ENCODE data around the gene THADA.

Gene THADA

GRCh38 chr2:43348908-43349661 lies 246.8 kb downstream of the THADA start:
- peaks cover 50% of the 10 kb centered on the region for H3K4me1 ChIP-seq (ENCODE audit: control insufficient read depth, insufficient read depth, low read length)
- no peaks in the 10 kb centered on the region for H3K27me3 ChIP-seq (replicated peaks; ENCODE audit: control insufficient read depth, insufficient read depth, low read length)
- no peak overlapping the region for H3K4me3 ChIP-seq (ENCODE audit: low read length)
- peak overlapping the region; percentile 3 for H3K9ac ChIP-seq (ENCODE audit: low read length)
- DNase-seq (ENCODE audit: low read depth), result peak; percentile 14
- no peaks in the 10 kb centered on the region for H3K36me3 ChIP-seq (ENCODE audit: control insufficient read depth, insufficient read depth, low read length, severe bottlenecking)
- no peaks in the 10 kb centered on the region for H3K9me3 ChIP-seq (ENCODE audit: control insufficient read depth, low read length)

DNA sequence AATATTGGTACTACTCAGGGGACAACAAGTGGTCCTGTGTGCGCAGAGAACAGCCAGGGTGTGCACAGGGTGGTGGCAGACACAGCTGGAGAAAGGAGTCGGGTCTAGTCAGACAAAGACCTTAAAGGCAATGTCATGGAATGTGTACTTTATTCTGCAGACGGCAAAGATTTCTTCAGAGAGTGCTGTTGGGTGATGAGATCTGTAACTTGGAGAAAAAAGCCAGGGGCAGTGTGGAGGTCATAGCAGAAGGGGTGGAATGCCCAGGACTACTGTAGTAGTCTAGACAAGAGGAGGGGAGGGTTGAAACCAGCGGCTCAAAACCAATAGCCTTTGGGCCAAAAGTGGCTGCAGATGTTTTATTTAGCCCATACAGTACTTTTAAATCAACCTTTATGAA lies 248.1 kb downstream of the THADA start:
- no peaks in the 10 kb centered on the region for H3K27me3 ChIP-seq (replicated peaks; ENCODE audit: control insufficient read depth, insufficient read depth, low read length)
- H3K4me1 ChIP-seq (ENCODE audit: control insufficient read depth, insufficient read depth, low read length), result peaks cover 63% of the 10 kb centered on the region

GRCh38 chr2:43346602-43347567 lies 249.0 kb downstream of the THADA start:
- H3K9me3 ChIP-seq (ENCODE audit: control insufficient read depth, low read length), result no peaks in the 10 kb centered on the region
- DNase-seq (ENCODE audit: low read depth), result no peak
- no peak overlapping the region for H3K9ac ChIP-seq (ENCODE audit: low read length)
- H3K27me3 ChIP-seq (replicated peaks; ENCODE audit: control insufficient read depth, insufficient read depth, low read length), result no peaks in the 10 kb centered on the region
- H3K4me3 ChIP-seq (ENCODE audit: low read length), result no peak overlapping the region
- no peaks in the 10 kb centered on the region for H3K36me3 ChIP-seq (ENCODE audit: control insufficient read depth, insufficient read depth, low read length, severe bottlenecking)
- H3K4me1 ChIP-seq (ENCODE audit: control insufficient read depth, insufficient read depth, low read length), result peaks cover 72% of the 10 kb centered on the region

More for the DNA sequence above, 248.1 kb downstream of the THADA start:
- Histone ChIP-seq H3K36me3 (ENCODE audit: control insufficient read depth, insufficient read depth, low read length, severe bottlenecking) (no peaks in the 10 kb centered on the region), H3K9me3 (ENCODE audit: control insufficient read depth, low read length) (no peaks in the 10 kb centered on the region), H3K9ac (ENCODE audit: low read length) (no peak overlapping the region), H3K4me3 (ENCODE audit: low read length) (no peak overlapping the region)
- peak; percentile 15 for DNase-seq (ENCODE audit: low read depth)

DNA sequence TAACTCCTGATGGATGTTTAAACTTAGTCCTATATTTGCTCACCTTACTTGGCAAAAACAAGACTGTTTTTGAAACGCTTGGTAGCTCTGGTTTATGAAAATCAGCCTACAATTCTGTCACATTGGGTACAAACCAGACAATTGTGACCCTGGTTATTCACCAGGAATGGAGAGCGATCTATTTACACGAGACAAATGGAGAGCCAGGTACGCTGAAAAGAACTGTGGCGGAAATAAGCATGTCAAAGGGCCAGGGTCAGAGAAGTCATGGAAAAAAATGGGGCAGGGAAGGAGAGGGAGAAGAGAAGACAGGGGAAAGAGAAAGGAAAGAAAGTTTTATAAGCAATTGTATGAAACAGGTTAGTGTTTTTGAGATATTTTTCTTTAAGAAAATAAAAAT lies 250.0 kb downstream of the THADA start:
- H3K9ac ChIP-seq (ENCODE audit: low read length), result peak overlapping the region; percentile 83
- H3K4me3 ChIP-seq (ENCODE audit: low read length), result peak overlapping the region; percentile 59
- DNase-seq (ENCODE audit: low read depth), result no peak
- no peaks in the 10 kb centered on the region for H3K36me3 ChIP-seq (ENCODE audit: control insufficient read depth, insufficient read depth, low read length, severe bottlenecking)
- no peaks in the 10 kb centered on the region for H3K9me3 ChIP-seq (ENCODE audit: control insufficient read depth, low read length)
- H3K4me1 ChIP-seq (ENCODE audit: control insufficient read depth, insufficient read depth, low read length), result peaks cover 82% of the 10 kb centered on the region
- no peaks in the 10 kb centered on the region for H3K27me3 ChIP-seq (replicated peaks; ENCODE audit: control insufficient read depth, insufficient read depth, low read length)

GRCh38 chr2:43345391-43345813 lies 250.4 kb downstream of the THADA start:
- H3K4me1 ChIP-seq (ENCODE audit: control insufficient read depth, insufficient read depth, low read length), result peaks cover 84% of the 10 kb centered on the region
- no peaks in the 10 kb centered on the region for H3K27me3 ChIP-seq (replicated peaks; ENCODE audit: control insufficient read depth, insufficient read depth, low read length)
- H3K36me3 ChIP-seq (ENCODE audit: control insufficient read depth, insufficient read depth, low read length, severe bottlenecking), result no peaks in the 10 kb centered on the region
- H3K9ac ChIP-seq (ENCODE audit: low read length), result peak overlapping the region; percentile 83
- peak; percentile 33 for DNase-seq (ENCODE audit: low read depth)
- H3K9me3 ChIP-seq (ENCODE audit: control insufficient read depth, low read length), result no peaks in the 10 kb centered on the region
- peak overlapping the region; percentile 59 for H3K4me3 ChIP-seq (ENCODE audit: low read length)

GRCh38 chr2:43344868-43345373 lies 250.9 kb downstream of the THADA start:
- peak overlapping the region; percentile 59 for H3K4me3 ChIP-seq (ENCODE audit: low read length)
- no peaks in the 10 kb centered on the region for H3K9me3 ChIP-seq (ENCODE audit: control insufficient read depth, low read length)
- no peaks in the 10 kb centered on the region for H3K36me3 ChIP-seq (ENCODE audit: control insufficient read depth, insufficient read depth, low read length, severe bottlenecking)
- no peaks in the 10 kb centered on the region for H3K27me3 ChIP-seq (replicated peaks; ENCODE audit: control insufficient read depth, insufficient read depth, low read length)
- peak; percentile 10 for DNase-seq (ENCODE audit: low read depth)
- H3K9ac ChIP-seq (ENCODE audit: low read length), result peak overlapping the region; percentile 83
- peaks cover 84% of the 10 kb centered on the region for H3K4me1 ChIP-seq (ENCODE audit: control insufficient read depth, insufficient read depth, low read length)

GRCh38 chr2:43343573-43344304 lies 252.1 kb downstream of the THADA start:
- peak; percentile 90 for DNase-seq (ENCODE audit: low read depth)
- H3K9ac ChIP-seq (ENCODE audit: low read length), result peak overlapping the region; percentile 83
- no peaks in the 10 kb centered on the region for H3K36me3 ChIP-seq (ENCODE audit: control insufficient read depth, insufficient read depth, low read length, severe bottlenecking)
- no peaks in the 10 kb centered on the region for H3K27me3 ChIP-seq (replicated peaks; ENCODE audit: control insufficient read depth, insufficient read depth, low read length)
- H3K4me1 ChIP-seq (ENCODE audit: control insufficient read depth, insufficient read depth, low read length), result peaks cover 77% of the 10 kb centered on the region
- H3K9me3 ChIP-seq (ENCODE audit: control insufficient read depth, low read length), result no peaks in the 10 kb centered on the region
- H3K4me3 ChIP-seq (ENCODE audit: low read length), result peak overlapping the region; percentile 59

DNA sequence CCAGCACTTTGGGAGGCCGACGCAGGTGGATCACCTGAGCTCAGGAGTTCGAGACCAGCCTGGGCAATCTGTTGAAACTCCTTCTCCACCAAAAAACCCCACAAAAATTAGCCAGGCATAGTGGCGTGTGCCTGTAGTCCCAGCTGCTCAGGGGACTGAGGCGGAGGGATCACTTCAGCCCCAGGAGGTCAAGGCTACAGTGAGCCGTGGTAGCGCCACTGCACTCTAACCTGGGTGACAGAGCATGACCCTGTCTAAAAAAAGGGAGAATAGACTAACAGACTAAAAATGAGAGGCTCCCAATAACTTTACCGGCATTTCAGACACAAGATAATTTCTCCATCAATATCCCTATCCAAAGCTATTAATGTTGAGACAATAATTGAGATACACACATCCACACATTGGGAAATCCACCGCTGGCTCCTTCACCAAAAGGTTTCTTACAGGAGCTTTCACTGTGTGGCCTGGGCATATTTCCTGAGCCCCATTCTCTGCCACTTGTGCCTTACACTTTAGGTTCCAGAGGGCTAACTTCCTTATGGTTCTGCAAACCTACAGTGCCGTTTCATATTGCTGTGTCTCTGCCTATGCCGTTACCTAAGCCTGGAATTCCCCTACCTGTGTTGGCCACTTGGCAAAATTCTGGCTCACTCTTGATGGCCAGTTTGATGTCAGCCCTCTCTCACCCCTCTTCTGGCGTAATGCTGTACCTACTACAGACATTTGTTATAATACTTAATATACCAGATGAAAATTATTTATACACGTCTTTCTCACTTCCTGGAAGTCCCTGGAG lies 253.7 kb downstream of the THADA start:
- Histone ChIP-seq H3K4me1 (ENCODE audit: control insufficient read depth, insufficient read depth, low read length) (peaks cover 75% of the 10 kb centered on the region), H3K9ac (ENCODE audit: low read length) (no peak overlapping the region), H3K4me3 (ENCODE audit: low read length) (no peak overlapping the region), H3K9me3 (ENCODE audit: control insufficient read depth, low read length) (no peaks in the 10 kb centered on the region), H3K36me3 (ENCODE audit: control insufficient read depth, insufficient read depth, low read length, severe bottlenecking) (no peaks in the 10 kb centered on the region), H3K27me3 (replicated peaks; ENCODE audit: control insufficient read depth, insufficient read depth, low read length) (no peaks in the 10 kb centered on the region)
- no peak for DNase-seq (ENCODE audit: low read depth)

DNA sequence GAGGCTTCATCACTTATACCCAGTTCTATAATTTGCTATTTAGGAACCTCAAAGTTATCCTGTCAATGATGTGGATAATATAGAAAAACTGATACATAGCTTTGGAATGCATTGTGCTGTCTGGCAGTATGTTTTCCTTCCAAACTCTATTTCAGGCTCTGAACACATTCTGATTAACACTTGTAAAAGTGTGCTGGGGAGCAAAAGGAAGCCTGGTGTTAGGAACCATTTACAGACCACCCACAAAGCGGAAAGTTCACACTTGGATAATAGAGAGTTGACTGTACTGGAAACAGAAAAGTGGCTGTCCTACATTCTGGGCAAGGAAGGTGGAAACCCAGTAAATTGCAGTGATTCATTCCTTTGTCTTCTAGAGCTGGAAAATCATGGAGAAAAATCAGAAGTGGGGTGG lies 254.9 kb downstream of the THADA start:
- Histone ChIP-seq H3K4me3 (ENCODE audit: low read length) (peak overlapping the region; percentile 49), H3K27me3 (replicated peaks; ENCODE audit: control insufficient read depth, insufficient read depth, low read length) (no peaks in the 10 kb centered on the region), H3K9me3 (ENCODE audit: control insufficient read depth, low read length) (no peaks in the 10 kb centered on the region), H3K9ac (ENCODE audit: low read length) (peak overlapping the region; percentile 77), H3K36me3 (ENCODE audit: control insufficient read depth, insufficient read depth, low read length, severe bottlenecking) (no peaks in the 10 kb centered on the region), H3K4me1 (ENCODE audit: control insufficient read depth, insufficient read depth, low read length) (peaks cover 77% of the 10 kb centered on the region)
- DNase-seq (ENCODE audit: low read depth), result peak; percentile 72

DNA sequence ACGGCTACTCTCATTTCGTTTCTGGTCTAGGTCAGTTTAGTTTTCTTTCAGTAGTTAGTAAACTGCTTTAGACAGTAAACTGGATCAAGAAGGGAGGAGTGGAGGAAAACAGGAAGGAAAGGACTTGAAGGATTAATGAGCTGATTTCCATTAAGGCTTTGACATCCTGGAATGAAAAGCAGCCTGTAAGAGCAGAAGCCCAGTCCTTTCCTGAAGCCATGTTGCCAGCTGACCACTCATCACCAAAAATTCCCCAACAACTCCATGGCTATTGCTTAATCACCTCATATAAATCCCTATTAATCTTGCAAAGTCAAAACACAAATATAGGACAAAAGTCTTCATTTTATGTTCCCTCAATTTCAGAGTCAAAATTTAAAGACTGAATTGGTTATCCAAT lies 255.8 kb downstream of the THADA start:
- no peaks in the 10 kb centered on the region for H3K36me3 ChIP-seq (ENCODE audit: control insufficient read depth, insufficient read depth, low read length, severe bottlenecking)
- H3K9me3 ChIP-seq (ENCODE audit: control insufficient read depth, low read length), result no peaks in the 10 kb centered on the region
- H3K27me3 ChIP-seq (replicated peaks; ENCODE audit: control insufficient read depth, insufficient read depth, low read length), result no peaks in the 10 kb centered on the region
- H3K4me3 ChIP-seq (ENCODE audit: low read length), result peak overlapping the region; percentile 49
- peak; percentile 55 for DNase-seq (ENCODE audit: low read depth)
- peaks cover 68% of the 10 kb centered on the region for H3K4me1 ChIP-seq (ENCODE audit: control insufficient read depth, insufficient read depth, low read length)
- H3K9ac ChIP-seq (ENCODE audit: low read length), result peak overlapping the region; percentile 77
